Neuron (in vitro differentiated cells): ENCODE results near the gene MFSD2A.

Source experiments
- H2AFZ ChIP-seq: one replicate; pipeline ENCODE4 v1.6.1; 2013; ENCODE audit warnings: low read depth, mild to moderate bottlenecking, inconsistent platforms, low read length, moderate library complexity
- H3K27me3 ChIP-seq: one replicate; pipeline ENCODE4 v1.6.1; 2013; ENCODE audit warnings: low read length; ENCODE audit not compliant: insufficient read depth
- H3K36me3 ChIP-seq: one replicate; pipeline ENCODE4 v1.6.1; 2013; ENCODE audit warnings: low read length; ENCODE audit not compliant: insufficient read depth
- H3K4me1 ChIP-seq: one replicate; pipeline ENCODE4 v1.6.1; 2013; ENCODE audit warnings: low read length; ENCODE audit not compliant: insufficient read depth
- H3K4me3 ChIP-seq: 2 replicates; pipeline ENCODE4 v1.5.1; 2013; ENCODE audit warnings: mild to moderate bottlenecking, low read length, moderate library complexity
- H3K9me3 ChIP-seq: one replicate; pipeline ENCODE4 v1.6.1; 2013; ENCODE audit warnings: low read length

Gene MFSD2A

DNA sequence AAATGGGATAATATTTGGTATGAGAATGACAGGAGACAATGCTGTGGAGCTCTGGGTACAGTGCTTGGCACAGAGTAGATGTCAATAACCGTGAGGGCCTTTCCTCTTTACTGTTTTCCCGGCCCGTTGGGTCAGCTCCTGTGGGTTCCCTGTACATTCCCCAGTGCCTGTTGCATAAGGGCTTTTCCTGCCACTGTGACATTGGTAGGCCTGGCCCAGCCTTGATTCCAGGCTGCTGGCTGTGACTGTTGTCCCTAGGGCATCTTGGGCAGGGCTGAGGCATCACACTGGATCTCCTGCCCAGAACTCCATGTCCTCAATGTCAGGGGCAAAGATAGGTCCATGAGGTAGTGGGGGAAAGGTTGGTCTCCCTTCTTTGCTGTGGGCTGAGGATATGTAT, 27.4 kb upstream of the MFSD2A start:
- peaks cover under 1% of the 10 kb centered on the region for H3K4me1 ChIP-seq
- no peaks in the 10 kb centered on the region for H3K36me3 ChIP-seq
- H3K27me3 ChIP-seq = peaks cover 6% of the 10 kb centered on the region
- no peak overlapping the region for H2AFZ ChIP-seq
- no peaks in the 10 kb centered on the region for H3K9me3 ChIP-seq
- H3K4me3 ChIP-seq = no peak overlapping the region

DNA sequence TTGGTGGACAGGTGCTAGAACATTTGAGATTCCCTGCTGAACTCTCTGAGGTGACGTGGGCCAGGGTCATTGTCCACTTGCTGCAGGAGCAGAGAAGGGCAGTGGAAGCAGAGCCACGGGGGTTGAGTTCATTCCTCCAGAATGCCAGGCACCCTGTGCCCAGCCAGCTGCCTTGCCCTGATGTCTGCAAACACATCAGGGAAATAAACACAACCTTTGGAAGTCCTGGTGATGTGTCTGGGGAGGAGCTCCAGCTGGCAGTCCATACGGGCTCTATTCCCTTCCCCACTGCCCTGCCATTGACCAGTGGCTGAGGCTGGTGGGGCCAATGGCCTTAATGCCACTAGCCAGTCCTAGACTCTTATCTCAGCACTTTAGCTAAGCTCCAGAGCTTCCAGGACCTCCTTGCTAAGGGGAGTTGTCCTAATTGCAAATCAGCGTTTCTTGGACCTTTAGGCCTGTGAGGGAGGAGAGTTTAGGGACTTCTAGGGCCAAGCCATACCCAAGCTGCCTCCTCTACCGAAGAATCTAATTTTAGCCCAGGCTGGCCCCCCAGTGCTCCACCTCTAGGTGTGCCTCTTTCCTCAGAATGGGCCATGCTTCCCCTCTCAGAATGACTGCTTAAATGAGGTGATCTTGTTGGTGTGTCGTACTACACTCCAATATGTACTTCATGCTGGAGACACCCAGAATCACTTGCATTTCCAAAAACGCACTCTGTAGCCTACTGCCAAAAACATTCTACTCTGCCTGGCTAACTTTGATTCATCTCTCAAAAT, 25.9 kb upstream of the MFSD2A start:
- Histone ChIP-seq H2AFZ (no peak overlapping the region), H3K36me3 (no peaks in the 10 kb centered on the region), H3K4me1 (no peaks in the 10 kb centered on the region), H3K27me3 (peaks cover 6% of the 10 kb centered on the region), H3K4me3 (no peak overlapping the region), H3K9me3 (no peaks in the 10 kb centered on the region)

DNA sequence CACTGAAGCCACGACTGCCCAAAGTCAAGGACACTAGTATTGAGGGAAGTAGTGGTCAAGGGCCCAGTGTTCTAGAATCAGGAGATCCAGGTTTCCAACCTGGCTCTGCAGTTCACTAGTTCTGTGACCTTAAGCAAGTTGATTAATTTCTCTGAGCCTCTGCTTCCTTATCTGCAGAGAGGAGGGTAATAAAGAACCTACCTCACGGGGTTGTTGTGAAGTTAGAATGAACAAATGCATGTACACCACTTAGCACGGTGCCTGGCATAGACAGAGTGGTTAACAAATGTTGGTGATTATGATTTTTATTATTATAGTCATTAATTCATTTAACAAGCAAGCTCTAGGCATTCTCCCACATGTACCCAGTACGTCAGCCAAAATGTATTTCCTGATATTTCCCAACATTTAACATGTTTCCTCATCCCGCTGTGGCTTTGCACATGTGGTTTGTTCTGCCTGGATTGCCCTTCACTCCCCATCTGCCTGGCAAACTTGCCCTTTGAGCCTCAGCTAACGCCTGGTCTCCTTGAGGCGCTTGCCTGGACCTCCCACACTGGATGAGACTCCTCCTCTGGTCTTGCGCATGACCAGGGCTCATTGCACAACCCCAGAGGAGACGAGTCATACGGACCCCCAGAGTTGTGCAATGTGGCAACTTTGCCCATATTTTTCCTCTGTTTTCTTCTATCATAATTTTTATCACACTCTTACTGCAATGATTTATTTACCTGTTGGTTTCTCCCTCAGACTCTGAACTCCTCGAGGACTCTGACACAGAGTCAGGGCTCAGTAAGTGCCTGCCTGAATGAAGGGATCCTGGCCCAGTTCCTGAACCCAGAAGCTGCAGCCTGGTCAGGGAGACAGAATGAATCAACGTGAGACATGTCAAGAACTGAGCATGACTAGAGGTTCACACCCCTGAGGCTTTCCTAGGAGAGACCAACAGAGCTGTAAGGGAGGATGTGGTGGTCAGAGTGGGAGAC, 20.7 kb upstream of the MFSD2A start:
- H3K4me3 ChIP-seq = no peak overlapping the region
- H3K4me1 ChIP-seq = no peaks in the 10 kb centered on the region
- no peaks in the 10 kb centered on the region for H3K27me3 ChIP-seq
- no peak overlapping the region for H2AFZ ChIP-seq
- H3K36me3 ChIP-seq = no peaks in the 10 kb centered on the region
- H3K9me3 ChIP-seq = peaks cover 6% of the 10 kb centered on the region

DNA sequence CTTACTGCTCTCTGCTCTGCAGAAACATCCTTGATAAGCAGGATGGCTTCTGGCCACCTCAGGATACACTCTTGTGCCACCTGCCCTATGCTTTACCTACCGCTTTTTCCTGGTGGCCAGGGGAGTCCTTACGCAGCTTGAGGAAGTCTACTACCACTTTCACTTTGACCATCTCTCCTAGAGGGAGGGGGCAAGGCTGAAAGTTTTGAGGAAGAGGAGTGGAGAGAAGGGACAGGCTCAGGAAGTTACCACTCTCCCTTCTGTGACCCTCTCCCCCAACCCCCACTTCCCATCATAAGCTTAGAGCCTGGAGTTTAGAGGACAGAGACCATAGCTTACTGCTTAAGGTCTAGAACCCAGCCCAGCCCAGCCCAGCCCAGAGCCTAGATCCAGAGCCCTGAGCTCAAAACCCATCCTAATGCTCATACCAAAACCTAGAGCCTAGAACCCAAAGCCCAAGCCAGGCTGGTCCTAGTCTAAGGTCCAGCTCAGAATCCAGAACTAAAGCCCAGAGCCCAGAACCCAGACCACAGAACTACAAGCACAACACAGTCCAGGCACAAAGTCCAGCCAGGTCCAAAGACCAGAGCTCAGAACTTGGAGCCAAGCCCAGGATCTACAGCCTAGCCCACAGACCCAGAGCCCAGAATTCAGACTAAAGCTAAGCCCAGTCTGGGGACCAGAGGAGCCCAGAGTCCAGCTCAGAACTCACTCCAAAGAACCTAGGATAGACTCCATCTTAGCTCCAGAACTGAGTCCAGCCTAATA, 18.0 kb upstream of the MFSD2A start:
- Histone ChIP-seq H3K9me3 (peaks cover 8% of the 10 kb centered on the region), H2AFZ (no peak overlapping the region), H3K27me3 (no peaks in the 10 kb centered on the region), H3K36me3 (no peaks in the 10 kb centered on the region), H3K4me3 (no peak overlapping the region), H3K4me1 (no peaks in the 10 kb centered on the region)

DNA sequence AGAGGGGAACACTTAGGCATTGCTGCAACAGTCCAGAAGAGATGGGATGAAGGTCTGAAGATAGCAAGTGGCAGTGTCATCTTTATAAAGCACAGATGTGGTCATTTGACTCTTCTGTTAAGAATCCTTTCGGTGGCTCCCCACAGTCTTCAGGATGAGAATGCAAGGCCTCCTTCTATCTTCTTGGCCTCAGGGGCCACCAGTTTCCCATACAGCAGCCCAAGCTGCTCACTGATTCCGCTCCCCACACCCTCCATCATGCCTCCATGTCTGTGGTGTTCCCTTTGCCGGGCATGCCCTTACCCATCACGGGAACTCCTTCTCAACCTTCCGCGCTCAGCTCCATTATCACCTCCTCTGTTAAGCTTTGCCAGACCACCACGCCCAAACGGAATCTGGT, 16.1 kb upstream of the MFSD2A start:
- Histone ChIP-seq H3K4me3 (no peak overlapping the region), H3K4me1 (no peaks in the 10 kb centered on the region), H2AFZ (no peak overlapping the region), H3K36me3 (no peaks in the 10 kb centered on the region), H3K9me3 (peaks cover 8% of the 10 kb centered on the region), H3K27me3 (no peaks in the 10 kb centered on the region)

DNA sequence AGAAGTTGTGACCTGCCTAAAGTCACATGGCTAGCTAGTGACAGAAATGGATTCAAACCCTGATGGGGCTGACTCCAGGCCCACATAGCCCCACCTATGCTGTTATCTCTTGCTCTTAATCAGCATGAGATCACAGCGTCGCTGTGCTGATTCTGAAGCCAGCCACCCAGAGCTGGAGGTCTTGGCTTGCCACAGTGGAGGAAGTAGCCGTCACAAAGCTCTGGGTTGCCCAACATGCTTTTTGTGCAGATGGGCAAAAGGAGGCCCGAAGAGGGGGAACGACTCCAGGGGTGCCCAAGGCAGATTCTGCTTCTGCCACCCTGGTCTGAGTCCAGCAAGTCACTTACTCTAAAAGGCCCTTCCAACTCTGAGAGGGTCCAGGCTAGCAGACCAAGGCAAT, 14.7 kb upstream of the MFSD2A start:
- no peaks in the 10 kb centered on the region for H3K36me3 ChIP-seq
- H3K9me3 ChIP-seq = peaks cover 7% of the 10 kb centered on the region
- no peaks in the 10 kb centered on the region for H3K4me1 ChIP-seq
- H3K4me3 ChIP-seq = no peak overlapping the region
- H3K27me3 ChIP-seq = no peaks in the 10 kb centered on the region
- no peak overlapping the region for H2AFZ ChIP-seq

DNA sequence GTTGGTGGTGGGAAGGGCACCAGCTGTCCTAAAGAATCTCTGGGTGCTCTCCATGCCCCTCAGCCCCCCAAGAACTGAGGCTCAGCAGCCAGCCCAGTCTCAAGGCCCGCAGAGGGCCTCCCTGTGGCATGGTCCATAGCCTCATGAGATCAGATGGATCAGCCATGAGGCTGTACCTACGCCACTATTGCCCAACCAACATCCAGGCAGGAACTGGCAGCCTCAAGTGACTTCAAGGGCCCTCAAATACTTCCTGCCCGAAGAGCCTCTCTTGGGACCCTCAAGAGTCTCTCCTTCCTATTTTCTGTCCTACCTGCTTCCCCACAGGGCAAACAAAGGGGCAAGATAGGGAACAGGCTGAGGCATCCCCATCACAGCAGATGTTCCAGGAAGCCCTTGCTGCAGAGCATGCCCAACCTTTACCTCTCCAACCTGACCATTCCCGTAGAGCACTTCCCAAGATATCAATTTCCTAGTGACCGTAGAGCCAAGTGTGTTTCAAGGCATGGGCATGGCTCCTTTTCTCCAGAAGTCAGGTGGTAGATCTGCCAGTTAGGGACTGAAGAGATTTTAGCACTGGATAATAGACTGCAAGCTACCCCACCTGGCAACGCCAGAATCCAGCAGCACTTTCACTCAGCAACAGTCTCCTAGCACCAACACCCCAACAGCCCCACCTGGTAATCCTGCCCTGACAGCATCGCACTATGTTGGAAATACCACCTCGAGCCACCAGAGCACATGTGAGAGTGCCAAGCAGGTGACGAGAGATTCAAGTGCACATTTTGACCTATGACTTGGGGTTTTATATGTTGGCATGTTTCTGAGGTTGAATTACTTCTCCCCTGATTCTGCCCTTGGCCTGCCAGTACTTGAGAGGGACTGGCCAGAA, 13.7 kb upstream of the MFSD2A start:
- no peaks in the 10 kb centered on the region for H3K27me3 ChIP-seq

DNA sequence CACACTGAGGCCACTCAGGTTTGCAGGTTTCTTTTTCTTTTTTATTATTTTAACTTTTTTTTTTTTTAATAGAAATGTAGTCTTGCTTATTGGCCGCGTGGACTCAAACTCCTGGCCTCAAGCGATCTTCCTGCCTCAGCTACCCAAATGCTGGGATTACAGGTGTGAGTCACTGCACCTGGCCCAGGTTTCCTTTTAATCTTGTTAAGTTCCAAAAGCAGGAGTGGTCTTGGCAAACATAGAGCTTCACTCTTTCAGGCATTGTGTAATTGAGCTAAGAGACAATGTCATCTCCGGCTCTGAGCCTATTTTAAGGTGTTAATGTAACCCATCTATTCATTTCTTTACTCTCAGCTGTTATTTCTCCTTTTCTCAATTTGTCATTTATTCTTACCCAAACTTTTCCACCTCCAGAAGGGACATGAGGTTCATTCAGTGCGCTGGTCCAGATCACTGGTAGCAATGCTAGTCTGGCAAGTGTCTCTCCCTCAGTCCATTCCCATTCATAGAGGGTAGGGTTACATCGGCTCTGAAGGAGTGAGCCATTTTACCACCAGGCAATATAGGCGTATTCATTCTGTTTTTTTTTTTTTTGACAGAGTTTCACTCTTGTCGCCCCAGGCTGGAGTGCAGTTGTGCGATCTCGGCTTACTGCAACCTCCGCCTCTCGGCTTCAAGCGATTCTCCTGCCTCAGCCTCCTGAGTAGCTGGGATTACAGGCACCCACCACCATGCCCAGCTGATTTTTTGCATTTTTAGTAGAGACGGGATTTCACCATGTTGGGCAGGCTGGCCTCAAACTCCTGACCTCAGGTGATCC, 11.3 kb upstream of the MFSD2A start:
- Histone ChIP-seq H3K9me3 (peaks cover 2% of the 10 kb centered on the region), H3K27me3 (no peaks in the 10 kb centered on the region), H2AFZ (no peak overlapping the region), H3K4me3 (no peak overlapping the region), H3K4me1 (no peaks in the 10 kb centered on the region), H3K36me3 (no peaks in the 10 kb centered on the region)

More for the DNA sequence above, 13.7 kb upstream of the MFSD2A start:
- H3K36me3 ChIP-seq = no peaks in the 10 kb centered on the region
- no peak overlapping the region for H2AFZ ChIP-seq
- no peak overlapping the region for H3K4me3 ChIP-seq
- no peaks in the 10 kb centered on the region for H3K4me1 ChIP-seq
- peaks cover 2% of the 10 kb centered on the region for H3K9me3 ChIP-seq

DNA sequence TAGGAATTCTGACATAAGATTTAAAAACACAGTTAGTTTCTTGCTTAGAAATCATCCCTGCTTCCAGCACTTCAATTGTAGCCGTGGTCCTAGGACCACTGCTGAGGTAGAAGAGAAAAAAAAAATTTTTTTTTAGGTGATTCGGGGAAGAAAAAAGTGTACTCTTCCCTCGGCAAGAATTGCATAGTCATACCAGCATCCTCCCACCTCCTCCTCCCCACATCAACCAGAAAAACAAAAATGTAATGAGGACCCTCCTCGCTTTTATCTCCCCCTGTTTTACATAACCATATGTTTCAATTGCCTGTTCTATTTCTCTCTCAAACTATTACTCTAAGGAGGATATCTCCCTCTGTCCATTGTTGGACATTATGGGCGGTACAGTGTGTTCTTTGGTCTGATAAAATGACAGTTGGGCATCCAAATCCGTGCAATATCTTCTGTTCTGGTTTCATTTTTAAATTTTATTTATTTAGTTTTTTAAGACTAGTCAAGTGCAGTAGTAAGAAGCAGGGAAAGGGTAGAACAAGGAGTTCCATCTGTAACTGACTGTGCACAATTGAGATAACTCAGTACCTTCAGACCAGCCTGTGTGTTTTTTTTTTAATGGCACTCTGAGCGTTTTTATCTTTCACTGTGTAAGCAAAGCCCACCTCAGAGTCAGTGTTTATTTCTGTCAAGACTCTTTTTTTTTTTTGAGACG, 10.4 kb upstream of the MFSD2A start:
- H3K36me3 ChIP-seq = no peaks in the 10 kb centered on the region
- H3K27me3 ChIP-seq = no peaks in the 10 kb centered on the region
- H3K4me3 ChIP-seq = no peak overlapping the region
- no peaks in the 10 kb centered on the region for H3K4me1 ChIP-seq
- H3K9me3 ChIP-seq = peaks cover 2% of the 10 kb centered on the region
- H2AFZ ChIP-seq = no peak overlapping the region

DNA sequence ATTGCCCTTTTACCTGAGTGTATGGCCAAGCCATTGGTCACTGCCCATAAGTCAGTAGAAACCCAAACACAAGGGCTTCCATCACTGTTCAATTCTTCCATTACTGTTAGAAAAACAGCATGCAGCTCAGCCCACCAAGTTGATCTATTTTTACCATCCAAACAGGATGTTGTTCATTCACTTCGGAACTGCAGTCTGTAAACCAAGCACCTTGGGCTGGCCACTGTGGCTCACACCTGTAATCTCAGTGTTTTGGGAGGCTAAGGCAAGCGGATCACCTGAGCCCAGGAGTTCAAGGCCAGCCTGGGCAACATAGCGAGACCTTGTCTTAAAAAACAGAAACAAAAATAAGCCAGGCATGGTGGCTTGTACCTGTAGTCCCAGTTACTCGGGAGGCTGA, 8.7 kb upstream of the MFSD2A start:
- no peaks in the 10 kb centered on the region for H3K27me3 ChIP-seq
- no peak overlapping the region for H2AFZ ChIP-seq
- H3K36me3 ChIP-seq = no peaks in the 10 kb centered on the region
- H3K9me3 ChIP-seq = peaks cover 1% of the 10 kb centered on the region
- H3K4me1 ChIP-seq = no peaks in the 10 kb centered on the region
- no peak overlapping the region for H3K4me3 ChIP-seq

DNA sequence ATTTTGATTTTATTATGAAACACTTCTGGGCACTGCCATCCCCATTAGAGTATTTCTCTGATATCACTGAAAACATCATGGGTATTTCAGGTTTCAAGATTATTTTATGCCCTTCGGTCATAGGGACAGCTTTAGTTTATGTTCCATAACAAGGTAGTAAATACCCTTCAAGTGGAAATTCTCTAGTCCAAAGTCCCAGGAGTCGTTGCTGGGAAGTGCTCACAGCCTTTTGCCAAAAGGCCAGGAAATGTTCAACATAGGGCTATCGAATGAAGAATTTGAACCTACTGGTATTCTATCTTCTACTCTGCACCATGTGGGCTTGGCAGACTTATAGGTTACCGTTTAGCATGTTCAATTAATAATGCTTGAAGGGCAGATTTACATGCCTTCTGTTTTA, 7.7 kb upstream of the MFSD2A start:
- H3K9me3 ChIP-seq = no peaks in the 10 kb centered on the region
- no peaks in the 10 kb centered on the region for H3K36me3 ChIP-seq
- no peaks in the 10 kb centered on the region for H3K4me1 ChIP-seq
- no peak overlapping the region for H2AFZ ChIP-seq
- H3K27me3 ChIP-seq = no peaks in the 10 kb centered on the region
- no peak overlapping the region for H3K4me3 ChIP-seq
